H1 (cell line): Measurements from ENCODE around the gene ARHGEF11. TPM values are rescaled to one million over a fixed set of nuclear protein-coding genes. Genes with fewer than 3 reads are reported as not detected.

Experiments used
- CTCF ChIA-PET: fragments of 300-600 bp; sonication (Branson Sonifier 250); formaldehyde crosslinking; loops from one replicate; lab custom pipeline; 2021; ENCODE audit not compliant: partially characterized antibody; lab: Charles Lee
- POLR2A ChIA-PET: fragments of 300-600 bp; sonication (Branson Sonifier 250); formaldehyde crosslinking; loops from one replicate; lab custom pipeline; 2021; ENCODE audit warnings: inconsistent platforms; ENCODE audit not compliant: partially characterized antibody; lab: Charles Lee
- DNase-seq, 2 experiments: peaks; one replicate each; pipeline versions ENCODE4 v3.0.0 to v3.0.0-alpha.2; 2010 to 2022; ENCODE audit warnings: low spot score in 2 of 2, low read depth in 1 of 2, mixed read lengths in 1 of 2
- FAIRE-seq: peaks from 2 replicates; lab custom pipeline; 2011; peaks lifted over from hg19 to GRCh38; lab: Jason Lieb, UNC
- H2AFZ ChIP-seq: 2 replicates; pipeline ENCODE4 v1.8.1; 2012; ENCODE audit warnings: low read length, inconsistent platforms
- H2AK5ac ChIP-seq: 2 replicates; pipeline ENCODE4 v1.6.1; 2013; ENCODE audit warnings: low read depth, low read length
- H2BK120ac ChIP-seq: replicated peaks from 2 replicates; pipeline ENCODE3; 2013; ENCODE audit warnings: low read depth, low read length, inconsistent platforms
- H2BK12ac ChIP-seq: 2 replicates; pipeline ENCODE4 v1.6.1; 2013; ENCODE audit warnings: low read depth, low read length
- H2BK15ac ChIP-seq: 2 replicates; pipeline ENCODE4 v1.6.1; 2013; ENCODE audit warnings: low read length
- H2BK20ac ChIP-seq: 2 replicates; pipeline ENCODE4 v1.6.1; 2013; ENCODE audit warnings: low read length
- H2BK5ac ChIP-seq: 2 replicates; pipeline ENCODE4 v1.6.1; 2013; ENCODE audit warnings: low read depth, low read length
- H3K14ac ChIP-seq: 2 replicates; pipeline ENCODE4 v1.6.1; 2013; ENCODE audit warnings: inconsistent platforms; ENCODE audit not compliant: insufficient read length
- H3K18ac ChIP-seq: 2 replicates; pipeline ENCODE4 v1.6.1; 2013; ENCODE audit warnings: low read length; ENCODE audit errors: extremely low read depth
- H3K23ac ChIP-seq: 2 replicates; pipeline ENCODE4 v1.6.1; 2013; ENCODE audit warnings: inconsistent platforms; ENCODE audit not compliant: insufficient read length
- H3K23me2 ChIP-seq: 2 replicates; pipeline ENCODE4 v1.6.1; 2013; ENCODE audit warnings: low read depth, low read length
- H3K27ac ChIP-seq: 2 replicates; pipeline ENCODE4 v1.6.1; 2011; ENCODE audit warnings: low read depth, low read length, inconsistent platforms
- H3K27me3 ChIP-seq, 4 experiments: replicated peaks in 1 of 4; 1 replicate in 1 of 4; 2 replicates in 3 of 4; pipeline versions ENCODE4 v1.6.1 to v1.8.1; 2011 to 2013; ENCODE audit warnings: low read length in 3 of 4, mild to moderate bottlenecking in 3 of 4, inconsistent platforms in 2 of 4, mixed read lengths in 2 of 4, moderate library complexity in 1 of 4; ENCODE audit not compliant: control insufficient read depth in 3 of 4, insufficient read depth in 3 of 4; ENCODE audit errors: extremely low read depth in 1 of 4
- H3K36me3 ChIP-seq, 4 experiments: 2 replicates each; pipeline versions ENCODE4 v1.6.1 to v1.8.1; 2011 to 2013; ENCODE audit warnings: mild to moderate bottlenecking in 4 of 4, low read length in 3 of 4, moderate library complexity in 2 of 4, control low read depth in 1 of 4, inconsistent platforms in 1 of 4; ENCODE audit not compliant: insufficient read depth in 4 of 4, control insufficient read depth in 2 of 4
- H3K4ac ChIP-seq: replicated peaks from 2 replicates; pipeline ENCODE3; 2013; ENCODE audit warnings: low read length, low read depth, mixed read lengths, inconsistent platforms; ENCODE audit not compliant: insufficient read length
- H3K4me1 ChIP-seq, 4 experiments: replicated peaks in 1 of 4; 1 replicate in 1 of 4; 2 replicates in 3 of 4; pipeline versions ENCODE4 v1.6.1 to v1.8.1; 2011 to 2013; ENCODE audit warnings: low read length in 3 of 4, inconsistent platforms in 2 of 4, mixed read lengths in 1 of 4; ENCODE audit not compliant: insufficient read depth in 4 of 4, control insufficient read depth in 3 of 4
- H3K4me2 ChIP-seq, 2 experiments: 2 replicates each; pipeline versions ENCODE4 v1.6.1 to v1.8.1; 2011 to 2013; ENCODE audit warnings: low read depth in 2 of 2, low read length in 2 of 2, control low read depth in 1 of 2, inconsistent platforms in 1 of 2, mild to moderate bottlenecking in 1 of 2; ENCODE audit not compliant: insufficient read depth in 1 of 2
- H3K4me3 ChIP-seq, 4 experiments: fragments of 200-600, 300-600 bp in 1 of 4; sonication (generic), shearing (Covaris generic), sonication (Bioruptor Twin) in 1 of 4; 2 replicates each; pipeline versions ENCODE4 v1.5.1 to v1.8.1; 2011 to 2016; ENCODE audit warnings: low read length in 4 of 4, low read depth in 3 of 4, control low read depth in 2 of 4, inconsistent platforms in 2 of 4, mild to moderate bottlenecking in 2 of 4, mixed read lengths in 1 of 4, moderate library complexity in 1 of 4; ENCODE audit not compliant: insufficient read depth in 2 of 4; ENCODE audit errors: extremely low read depth in 1 of 4
- H3K56ac ChIP-seq: replicated peaks from 2 replicates; pipeline ENCODE3; 2013; ENCODE audit warnings: low read depth, mild to moderate bottlenecking, mixed read lengths, low read length, inconsistent platforms; ENCODE audit not compliant: insufficient read length
- H3K79me1 ChIP-seq: 2 replicates; pipeline ENCODE4 v1.6.1; 2013; ENCODE audit warnings: low read depth, low read length, control low read depth
- H3K79me2 ChIP-seq, 2 experiments: 2 replicates each; pipeline versions ENCODE4 v1.6.1 to v1.8.1; 2012 to 2013; ENCODE audit warnings: low read length in 2 of 2, mild to moderate bottlenecking in 2 of 2, inconsistent platforms in 1 of 2; ENCODE audit not compliant: insufficient read depth in 2 of 2, control insufficient read depth in 1 of 2
- H3K9ac ChIP-seq, 4 experiments: replicated peaks in 1 of 4; 1 replicate in 1 of 4; 2 replicates in 3 of 4; pipeline versions ENCODE4 v1.6.1 to v1.8.1; 2011 to 2013; ENCODE audit warnings: low read depth in 3 of 4, low read length in 3 of 4, control low read depth in 2 of 4, mild to moderate bottlenecking in 2 of 4, moderate library complexity in 2 of 4, inconsistent platforms in 1 of 4; ENCODE audit errors: extremely low read depth in 1 of 4
- H3K9me3 ChIP-seq, 2 experiments: 2 replicates each; pipeline versions ENCODE4 v1.6.1 to v1.8.1; 2012 to 2013; ENCODE audit warnings: mild to moderate bottlenecking in 2 of 2, moderate library complexity in 2 of 2, control low read depth in 1 of 2, inconsistent platforms in 1 of 2, low read depth in 1 of 2, low read length in 1 of 2, mixed read lengths in 1 of 2; ENCODE audit not compliant: insufficient read depth in 2 of 2
- H4K20me1 ChIP-seq, 2 experiments: replicated peaks in 1 of 2; 2 replicates each; pipeline versions ENCODE3 to v1.8.1; 2011 to 2013; ENCODE audit warnings: inconsistent platforms in 2 of 2, low read length in 2 of 2, mild to moderate bottlenecking in 1 of 2; ENCODE audit not compliant: insufficient read depth in 2 of 2, control insufficient read depth in 1 of 2
- H4K5ac ChIP-seq: 2 replicates; pipeline ENCODE4 v1.6.1; 2013; ENCODE audit warnings: low read length, low read depth, mixed read lengths, inconsistent platforms; ENCODE audit not compliant: insufficient read length
- H4K8ac ChIP-seq: 2 replicates; pipeline ENCODE4 v1.8.0; 2013; ENCODE audit warnings: mild to moderate bottlenecking, moderate library complexity, low read length, inconsistent platforms; ENCODE audit not compliant: insufficient read depth; ENCODE audit errors: extremely low read depth
- H4K91ac ChIP-seq: replicated peaks from 2 replicates; pipeline ENCODE3; 2013; ENCODE audit warnings: low read length, mixed read lengths, inconsistent platforms; ENCODE audit not compliant: insufficient read length
- GABPA ChIP-seq: IDR thresholded peaks from 2 replicates; pipeline ENCODE4 v1.6.1; 2011; ENCODE audit warnings: mild to moderate bottlenecking, low read length, moderate library complexity, borderline replicate concordance; ENCODE audit not compliant: insufficient read depth
- HDAC2 ChIP-seq, 2 experiments: fragments of 300-600 bp in 1 of 2; sonication (generic) in 1 of 2; IDR thresholded peaks; 2 replicates each; pipeline ENCODE4 v1.6.1; 2011 to 2012; ENCODE audit warnings: low read depth in 2 of 2, low read length in 2 of 2, mild to moderate bottlenecking in 2 of 2, moderate library complexity in 2 of 2, borderline replicate concordance in 1 of 2, inconsistent platforms in 1 of 2
- TEAD4 ChIP-seq: IDR thresholded peaks from 2 replicates; pipeline ENCODE4 v1.6.1; 2012; ENCODE audit warnings: low read depth, low read length, inconsistent platforms, mixed read lengths
- USF2 ChIP-seq: IDR thresholded peaks from 2 replicates; pipeline ENCODE4 v1.6.1; 2011; ENCODE audit warnings: low read length, improper control_type of control experiment
- WGBS, 2 experiments: shearing (Covaris generic) in 1 of 2; methylation state at CpG; one replicate each; pipeline versions ENCODE4 v1.1.6 to v1.1.7; 2013 to 2015; ENCODE audit warnings: low lambda C conversion rate in 2 of 2, mixed read lengths in 2 of 2, inconsistent platforms in 1 of 2, low coverage in 1 of 2, missing lambda C conversion rate in 1 of 2; ENCODE audit not compliant: insufficient replicate concordance in 2 of 2, insufficient coverage in 1 of 2, insufficient read length in 1 of 2; ENCODE audit errors: extremely low coverage in 1 of 2, missing lambda C conversion rate in 1 of 2; 5-methylcytosine and 5-hydroxymethylcytosine counted together
- polyA plus RNA-seq, 7 experiments: library from polyadenylated mRNA; depleted of rRNA in 3 of 7; stranded (reverse) in 5 of 7; unstranded in 2 of 7; fragments of >200 nt in 5 of 7; fragments of 200-250 nt in 2 of 7; gene quantifications; 1 replicate in 5 of 7; 2 replicates in 1 of 7; 4 replicates in 1 of 7; pipeline versions ENCODE4 v1.2.1 to v1.2.3, GENCODE V29; 2011 to 2013; ENCODE audit warnings: missing spikeins in 2 of 7, mixed read lengths in 2 of 7
- total RNA-seq: library from RNA; stranded (reverse); fragmentation: NEBNext Ultra II Directional; extraction: Animal tissue kit (Norgen Biotek cat#: 25700); gene quantifications from 2 replicates; pipeline ENCODE4 v1.2.1, GENCODE V29; 2021

The ARHGEF11 gene
- total and polyA plus RNA-seq, 2 of the 8 experiments (the other 6 are each of a cell fraction or from before 2014, with no cell fraction given) = 19.9 to 33.1 TPM

GRCh38 chr1:156938813-156939212 lies 106.7 kb downstream of the ARHGEF11 start:
- no peak overlapping the region for H2AFZ ChIP-seq
- no peak overlapping the region for H3K27ac ChIP-seq
- no peak overlapping the region for H3K9ac ChIP-seq
- no peak overlapping the region for H2AK5ac ChIP-seq
- H2BK5ac ChIP-seq = no peak overlapping the region
- no peak for FAIRE-seq
- no peak overlapping the region for H4K5ac ChIP-seq
- no peaks in the 10 kb centered on the region for H3K79me2 ChIP-seq
- TF ChIP-seq USF2 = no peak
- TF ChIP-seq HDAC2 (IDR thresholded peaks at IDR 0.05; ENCODE audit: borderline replicate concordance in 1 of 2, low read depth in 2 of 2, low read length in 2 of 2) = no peak
- TF ChIP-seq GABPA = no peak
- no peak for TF ChIP-seq TEAD4
- no peak for DNase-seq
- 92% methylated on average over 7 of the region's 7 CpGs; no CpG with 5 or more reads in 1 of the 2 experiments for WGBS, 2 experiments
- H3K9me3 ChIP-seq = no peaks in the 10 kb centered on the region
- H3K36me3 ChIP-seq = peaks cover 18 to 60% (median 33%) of the 10 kb centered on the region in 4 experiments
- H4K8ac ChIP-seq = no peak overlapping the region
- no peaks in the 10 kb centered on the region for H3K27me3 ChIP-seq
- no peak overlapping the region for H3K4me3 ChIP-seq
- H4K91ac ChIP-seq = no peak overlapping the region
- no peak overlapping the region for H2BK120ac ChIP-seq
- no peak overlapping the region for H3K23ac ChIP-seq
- H3K18ac ChIP-seq = no peak overlapping the region
- no peak overlapping the region for H3K56ac ChIP-seq
- H4K20me1 ChIP-seq = peaks cover 7% of the 10 kb centered on the region in 2 experiments
- no peak overlapping the region for H3K4me2 ChIP-seq
- CTCF ChIA-PET = interaction anchor here (1.1 to 1.8 kb wide), 4 partner anchors 9 to 135 kb away, joined by 3 to 10 read pairs (median 3); partner anchors contain the start of gene LRRC71
- POLR2A ChIA-PET = no interaction called here
- no peak overlapping the region for H2BK15ac ChIP-seq
- no peak overlapping the region for H3K14ac ChIP-seq
- H3K4me1 ChIP-seq = peaks cover 0 to 2% (median 0%) of the 10 kb centered on the region in 4 experiments; a peak in 2 of 7 replicates
- no peaks in the 10 kb centered on the region; the same call in 1 of the 2 replicates for H3K23me2 ChIP-seq
- H2BK20ac ChIP-seq = no peak overlapping the region
- 0 out of 2 replicates have a peak, but pooled peaks cover under 1% of the 10 kb centered on the region for H3K79me1 ChIP-seq
- no peak overlapping the region for H3K4ac ChIP-seq
- H2BK12ac ChIP-seq = no peak overlapping the region
